HG02763 (cell line): ENCODE results near the gene ASAP2.

Experiments used
- ATAC-seq: cut with Tn5 transposase; IDR thresholded peaks from one replicate; pipeline ENCODE4 v1.9.1; 2021; ENCODE audit warnings: mild to moderate bottlenecking, moderate library complexity; ENCODE audit not compliant: unreplicated experiment

The ASAP2 gene

DNA sequence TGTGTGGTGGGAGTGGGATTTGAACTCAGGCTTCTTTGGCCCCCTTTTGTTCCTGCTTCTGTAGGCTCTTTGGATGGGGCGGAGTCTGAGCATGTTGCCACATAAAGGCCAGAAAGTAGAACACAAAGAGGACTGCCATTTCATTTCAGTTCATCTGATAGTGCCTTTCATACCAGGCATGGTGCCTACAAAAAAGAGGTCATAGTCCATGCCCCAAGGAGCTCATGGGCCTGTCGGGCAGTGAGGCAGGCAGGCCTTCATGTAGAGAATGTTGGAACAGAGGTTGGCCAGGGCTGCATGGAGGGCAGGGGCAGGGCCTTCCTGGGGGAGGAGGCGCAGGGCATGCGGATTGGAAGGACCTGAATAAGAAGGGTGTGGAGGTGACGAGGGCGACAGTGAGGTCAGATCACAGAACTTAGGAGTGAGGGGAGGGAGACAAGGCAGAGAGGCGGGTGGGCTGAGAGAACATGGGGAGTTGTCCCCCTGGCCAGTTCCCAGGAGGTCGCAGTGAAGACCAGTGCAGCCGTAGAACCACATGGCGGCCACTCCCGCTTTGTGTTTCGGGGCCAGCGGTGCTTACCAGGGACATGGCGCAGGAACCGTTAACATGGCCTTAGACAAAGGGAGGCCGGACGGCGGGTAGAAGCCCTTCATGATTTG lies 167.6 kb downstream of the ASAP2 start:
- no peak for ATAC-seq

DNA sequence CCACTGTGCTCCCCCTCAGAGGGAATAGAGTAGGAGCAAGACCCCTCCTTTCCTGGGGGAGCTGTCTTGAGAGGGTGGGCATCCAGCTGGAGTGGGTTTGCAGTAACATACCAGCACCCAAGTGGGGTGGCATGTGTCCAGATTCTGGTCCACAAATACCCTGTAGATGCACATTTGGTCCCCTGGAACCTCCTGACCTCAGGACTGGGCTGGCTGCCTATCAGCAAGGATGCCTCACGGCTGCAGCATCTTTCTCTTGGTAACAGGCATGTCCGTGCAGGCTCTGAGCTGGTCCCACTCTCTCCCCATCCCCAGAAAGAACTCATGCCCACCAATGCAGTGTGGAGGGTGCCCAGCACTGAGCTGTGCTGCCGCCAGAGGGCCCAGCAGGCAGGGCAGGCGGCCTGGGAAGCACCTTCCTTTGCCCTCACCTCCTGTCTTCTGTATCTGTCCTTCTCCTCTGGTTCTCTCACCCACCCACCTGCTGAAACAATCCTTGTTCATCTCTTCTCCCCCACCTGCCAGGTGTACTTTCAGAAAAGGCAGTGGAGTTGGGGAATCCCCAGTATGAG lies 169.3 kb downstream of the ASAP2 start:
- ATAC-seq, result no peak

DNA sequence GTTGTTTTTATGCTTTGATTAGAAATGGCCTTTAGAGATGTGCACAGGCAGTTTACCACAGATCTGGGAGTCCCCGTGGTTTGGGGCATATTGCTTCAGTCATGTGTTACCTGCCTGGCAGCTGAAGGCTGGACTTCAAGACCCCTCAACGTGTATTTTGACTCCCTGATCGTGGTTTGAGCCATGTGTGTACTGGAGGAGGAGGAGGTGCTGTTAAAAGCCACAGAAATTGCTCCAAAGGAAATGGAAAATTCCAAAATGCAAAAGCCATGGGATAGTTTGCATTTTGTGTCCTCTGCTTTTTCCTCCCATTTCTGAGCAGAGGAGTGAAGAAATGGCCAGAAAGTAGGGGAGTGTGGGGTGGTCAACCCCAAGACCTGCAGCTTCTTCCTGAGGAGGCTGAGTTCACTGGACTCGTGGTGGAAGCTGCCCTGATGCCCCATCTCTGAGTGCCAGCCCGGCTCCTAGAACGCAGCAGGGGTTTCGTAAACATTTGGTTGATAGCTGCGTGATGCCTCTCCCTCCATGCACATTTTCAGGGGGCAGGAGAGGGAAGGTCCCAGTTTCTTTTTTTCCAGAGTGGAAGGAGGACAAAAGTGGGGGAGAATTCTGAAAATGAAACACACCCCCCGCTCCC lies 171.0 kb downstream of the ASAP2 start:
- no peak for ATAC-seq

DNA sequence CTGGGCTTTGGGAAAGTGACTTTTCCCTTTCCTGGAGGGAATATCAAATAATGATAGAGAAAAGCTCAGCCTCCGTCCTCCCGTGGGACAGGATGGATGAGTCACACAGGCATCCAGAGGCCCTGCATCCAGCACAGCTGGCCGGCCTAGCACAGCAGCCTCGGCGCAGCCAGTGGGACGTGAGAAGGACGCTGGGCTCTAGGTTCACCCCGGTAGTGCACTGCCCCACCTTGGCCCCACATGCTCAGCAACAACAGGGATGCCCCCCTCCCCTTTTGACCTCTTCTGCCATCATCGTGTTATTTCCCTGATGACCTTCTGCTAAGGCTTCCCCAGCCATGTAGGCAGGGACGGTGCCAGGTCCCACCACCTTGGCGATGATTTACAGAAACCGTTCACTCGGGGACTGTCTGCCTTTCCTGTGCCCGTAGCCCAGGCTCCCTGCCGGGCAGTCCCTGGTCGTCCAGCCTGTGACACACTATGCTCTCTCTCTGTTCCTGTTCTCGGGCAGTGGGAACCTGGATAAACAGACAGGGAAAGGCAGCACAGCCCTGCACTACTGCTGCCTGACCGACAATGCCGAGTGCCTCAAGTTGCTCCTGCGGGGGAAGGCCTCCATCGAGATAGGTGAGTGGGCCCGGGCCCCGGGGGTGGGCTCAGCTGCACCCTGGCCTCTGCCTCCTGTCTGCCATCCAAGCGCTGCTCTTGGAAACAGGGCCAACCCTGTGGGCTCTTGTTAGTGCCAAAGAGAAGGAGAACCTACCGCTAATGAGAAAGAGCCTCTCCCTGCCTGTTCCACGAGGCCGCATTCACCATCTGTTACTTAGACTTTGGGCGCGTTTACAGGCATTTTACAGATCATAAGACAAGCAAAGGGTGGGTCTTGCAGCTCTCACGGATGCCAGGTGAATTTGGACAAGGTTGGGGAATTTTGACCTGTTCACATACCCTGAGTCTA lies 172.1 kb downstream of the ASAP2 start:
- no peak for ATAC-seq

DNA sequence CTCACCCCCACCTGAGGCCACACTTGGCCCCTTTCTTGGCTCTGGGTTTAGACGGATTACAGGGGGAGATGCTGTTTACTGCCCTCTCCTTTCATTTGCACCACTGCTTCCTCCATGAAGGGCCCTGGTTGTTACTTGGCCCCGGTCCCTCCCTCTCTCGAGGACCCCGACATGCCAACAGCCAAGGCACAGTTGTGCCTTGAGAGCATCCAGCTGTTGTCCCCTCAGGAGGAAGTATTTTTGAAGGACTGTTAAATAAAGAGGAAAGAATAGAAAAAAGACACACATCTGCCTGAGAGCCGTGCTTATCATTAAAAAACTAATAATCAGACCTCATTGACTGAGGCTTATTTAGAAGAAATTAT lies 172.8 kb downstream of the ASAP2 start:
- ATAC-seq, result no peak

DNA sequence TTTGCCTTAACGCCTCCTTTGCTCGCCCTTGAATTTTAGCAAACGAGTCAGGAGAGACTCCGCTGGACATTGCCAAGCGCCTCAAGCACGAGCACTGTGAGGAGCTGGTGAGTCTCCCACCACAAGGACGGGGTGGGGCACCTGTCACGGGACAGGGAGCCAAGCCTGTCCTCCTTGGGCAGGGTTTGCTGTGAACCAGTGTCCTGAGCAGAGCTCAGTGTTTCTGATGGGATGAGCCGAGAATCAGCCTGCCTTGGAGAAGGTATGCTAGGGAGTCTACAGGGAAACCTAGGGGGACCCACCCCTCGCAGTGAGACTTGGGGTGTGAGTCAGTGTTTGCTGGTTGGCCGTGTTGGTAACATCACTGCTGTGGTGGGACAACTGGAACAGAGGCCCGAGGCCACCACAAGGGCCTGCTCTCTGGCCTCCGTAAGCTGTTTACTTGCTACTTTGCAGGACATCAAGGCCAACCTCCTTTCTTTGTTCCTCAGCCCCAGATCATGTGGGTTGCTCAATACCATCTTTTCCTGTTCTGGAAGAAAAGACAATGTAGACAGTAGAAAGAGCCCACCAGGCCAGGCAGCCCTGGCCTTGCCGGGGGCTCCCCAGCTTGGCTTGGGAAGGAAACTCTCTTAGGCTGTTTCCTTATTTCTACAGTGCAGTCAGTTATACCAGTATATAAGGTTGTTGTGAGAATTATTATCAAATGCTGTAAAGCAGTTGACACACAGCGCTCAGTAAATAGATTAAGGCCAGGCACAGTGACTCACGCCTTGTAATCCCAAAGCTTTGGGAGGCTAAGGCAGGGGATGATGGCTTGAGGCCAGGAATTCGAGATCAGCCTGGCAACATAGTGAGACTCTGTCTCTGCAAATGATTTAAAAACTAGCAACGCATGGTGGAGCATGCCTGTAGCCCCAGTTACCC lies 174.4 kb downstream of the ASAP2 start:
- no peak for ATAC-seq

DNA sequence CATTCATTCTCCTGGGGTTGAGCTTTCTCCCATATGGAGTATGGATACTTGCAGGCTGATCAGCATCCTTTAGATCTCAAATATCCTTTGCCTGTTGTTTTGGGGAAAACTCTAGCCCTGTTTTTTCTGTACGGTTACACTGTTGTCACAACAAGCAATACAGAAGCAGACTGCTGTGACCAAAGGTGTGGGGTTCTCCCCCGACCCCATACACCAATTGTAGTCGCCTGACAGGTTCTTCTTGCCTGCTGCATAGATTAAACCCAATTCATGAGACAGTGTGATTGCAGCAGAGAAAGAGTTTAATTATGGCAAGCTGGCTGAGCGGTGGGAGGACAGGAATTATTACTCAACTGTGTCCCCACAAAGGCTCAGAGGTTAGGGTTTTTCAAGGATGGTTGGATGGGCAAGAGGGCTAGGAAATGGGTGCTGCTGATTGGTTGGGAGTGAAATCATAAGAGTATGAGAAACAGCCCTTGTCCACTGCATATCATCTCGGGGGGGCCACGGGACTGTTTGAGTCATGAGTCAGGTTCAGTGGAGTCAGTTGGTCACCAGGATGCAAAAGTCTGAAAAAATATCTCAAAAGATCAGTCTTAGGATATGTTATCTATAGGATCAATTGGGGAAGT lies 176.1 kb downstream of the ASAP2 start:
- no peak for ATAC-seq

DNA sequence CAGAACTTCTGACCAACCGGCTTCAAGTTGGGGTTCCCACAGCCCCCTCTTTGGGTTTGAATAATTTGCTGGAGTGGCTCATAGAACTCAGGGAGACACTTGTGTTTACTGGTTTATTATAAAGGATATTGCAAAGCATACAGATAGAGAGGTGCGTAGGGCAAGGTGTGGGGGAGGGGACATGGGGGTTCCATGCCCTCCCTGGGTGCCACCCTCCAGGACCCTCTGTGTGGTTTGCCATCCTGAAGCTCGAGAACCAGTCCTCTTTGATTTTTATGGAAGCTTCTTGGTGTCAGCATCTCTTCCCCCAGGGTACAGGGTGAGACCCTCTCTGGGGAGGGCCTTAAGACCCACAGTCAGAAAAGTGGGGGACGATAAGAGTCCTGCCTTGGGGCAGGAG lies 177.9 kb downstream of the ASAP2 start:
- ATAC-seq, result no peak

DNA sequence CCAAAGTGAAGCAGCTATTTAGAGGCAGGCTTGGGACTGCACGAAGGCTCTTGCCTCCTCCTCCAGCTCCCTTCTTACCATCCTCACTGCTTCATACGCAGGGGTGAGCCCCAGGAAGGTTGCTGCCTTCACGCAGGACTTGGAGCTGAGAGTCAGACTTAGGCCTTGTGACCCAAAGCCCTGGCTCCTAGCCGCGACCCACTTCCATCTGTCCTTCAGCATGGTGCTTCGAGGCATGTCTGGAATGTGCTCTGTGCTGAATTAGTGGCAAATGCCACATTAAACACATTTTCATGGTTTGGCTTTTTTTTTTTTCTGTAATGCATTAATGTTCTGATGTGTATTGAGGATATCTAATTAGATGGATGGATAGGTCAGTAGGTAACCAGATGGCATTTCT lies 179.2 kb downstream of the ASAP2 start:
- ATAC-seq, result no peak

DNA sequence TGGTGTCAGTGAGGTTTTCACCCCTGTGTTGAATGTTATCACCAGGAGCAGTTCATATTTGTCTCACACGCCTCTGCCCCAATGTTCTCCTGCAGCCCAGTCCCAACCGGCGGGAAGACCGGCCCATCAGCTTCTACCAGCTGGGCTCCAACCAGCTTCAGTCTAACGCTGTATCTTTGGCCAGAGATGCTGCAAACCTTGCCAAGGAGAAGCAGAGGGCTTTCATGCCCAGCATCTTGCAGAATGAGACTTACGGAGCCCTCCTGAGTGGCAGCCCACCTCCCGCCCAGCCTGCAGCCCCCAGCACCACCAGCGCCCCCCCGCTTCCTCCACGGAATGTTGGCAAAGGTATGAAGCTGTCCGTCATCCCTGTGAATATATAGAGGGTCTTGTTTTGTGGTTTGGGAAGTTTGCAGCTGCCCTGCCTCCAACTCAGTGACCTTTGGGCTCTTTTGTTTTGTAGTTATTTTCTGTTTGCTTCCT lies 181.6 kb downstream of the ASAP2 start:
- no peak for ATAC-seq

DNA sequence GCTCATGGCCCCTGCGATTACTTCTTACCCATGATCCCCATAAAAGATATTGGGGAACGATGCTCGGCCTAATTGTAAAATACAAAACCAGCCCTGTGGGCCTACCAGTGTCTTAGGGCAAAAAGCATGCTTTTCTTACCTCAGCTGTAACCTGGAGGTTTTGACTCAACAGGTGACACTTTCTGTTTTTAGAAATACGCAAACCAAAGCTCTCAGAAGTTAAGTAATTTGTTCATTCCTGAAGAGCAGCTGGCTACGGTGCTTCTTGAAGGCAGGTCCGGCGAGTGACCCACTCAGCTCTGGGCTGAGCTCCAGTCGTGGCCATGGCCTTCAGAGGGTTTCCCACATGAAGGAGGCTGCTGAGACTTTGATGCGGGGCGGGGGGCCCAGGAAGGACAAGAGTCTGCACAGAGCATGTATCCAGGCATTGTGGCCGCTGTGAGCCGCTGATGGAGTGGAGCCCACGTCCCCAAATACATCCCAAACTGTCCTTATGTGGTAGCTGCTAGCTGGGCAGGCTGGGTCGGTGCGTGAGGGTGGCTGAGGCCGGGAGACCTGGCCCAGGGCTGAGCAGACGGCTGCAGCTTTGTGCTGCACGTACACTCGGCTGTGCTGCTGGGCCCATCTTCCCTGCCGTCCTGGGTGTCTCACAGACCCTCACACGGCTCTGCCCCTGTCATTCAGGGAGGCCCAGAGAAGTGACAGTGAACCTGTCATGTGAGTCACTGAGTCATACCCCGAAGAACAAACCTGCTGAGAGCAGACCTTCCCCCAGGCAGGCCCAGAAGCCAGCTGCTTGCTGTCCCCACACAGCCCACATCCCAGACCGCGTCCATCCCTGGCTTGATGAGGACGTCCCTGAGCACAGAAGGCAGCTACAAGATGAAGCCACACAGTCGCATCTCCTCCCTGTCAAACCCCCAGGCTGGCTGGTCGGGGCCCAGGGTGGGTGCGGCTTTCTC lies 182.6 kb downstream of the ASAP2 start:
- no peak for ATAC-seq

DNA sequence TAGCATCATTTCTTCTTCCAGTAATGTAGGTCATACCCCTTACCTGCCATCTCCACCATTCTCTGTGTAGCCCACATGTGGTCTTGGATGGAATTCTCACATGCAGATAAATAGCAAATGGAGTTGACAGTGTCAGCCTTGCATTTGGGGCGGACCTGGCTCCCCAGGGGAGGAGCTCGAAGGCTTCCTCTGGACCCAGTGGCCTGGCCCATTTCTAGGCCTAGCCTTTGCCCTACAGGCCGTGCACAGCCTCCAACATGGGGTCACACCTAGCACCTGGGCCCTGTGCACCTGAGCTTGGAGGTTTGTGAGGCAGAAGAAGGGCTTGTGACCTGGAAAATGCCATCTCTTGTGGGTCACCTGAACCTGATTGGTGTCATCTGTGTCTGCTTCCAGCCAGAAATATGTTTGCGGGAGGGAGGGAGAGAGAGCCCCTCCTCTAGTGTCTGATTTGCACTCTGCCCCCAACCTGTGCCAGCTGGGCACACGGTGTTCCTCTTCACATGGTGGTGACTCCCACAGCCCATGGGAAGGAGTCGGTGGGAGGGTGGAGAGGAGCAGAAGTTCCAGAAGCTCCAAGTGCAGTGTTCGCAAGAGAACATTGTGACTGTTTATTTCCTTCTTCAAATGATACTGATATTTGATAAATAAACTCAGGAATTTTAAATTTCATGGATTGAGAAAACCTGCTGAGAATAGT lies 183.7 kb downstream of the ASAP2 start:
- ATAC-seq, result no peak

DNA sequence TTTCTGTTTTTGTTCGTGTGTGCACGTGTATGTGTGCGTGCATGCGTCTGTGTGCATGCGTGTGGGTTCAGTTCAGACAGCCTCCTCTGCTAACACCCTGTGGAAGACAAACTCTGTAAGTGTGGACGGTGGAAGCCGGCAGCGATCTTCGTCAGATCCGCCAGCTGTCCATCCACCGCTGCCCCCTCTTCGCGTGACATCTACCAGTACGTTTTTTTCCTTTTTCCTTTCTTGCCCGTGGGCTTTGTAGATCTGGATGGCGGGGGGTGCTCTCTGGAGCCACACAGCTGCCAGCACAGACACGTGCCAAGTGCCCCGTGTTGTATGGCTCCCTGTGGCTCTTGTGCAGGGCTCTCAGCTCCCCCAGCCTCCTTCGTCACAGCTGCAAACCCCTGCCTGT lies 184.4 kb downstream of the ASAP2 start:
- ATAC-seq, result no peak

DNA sequence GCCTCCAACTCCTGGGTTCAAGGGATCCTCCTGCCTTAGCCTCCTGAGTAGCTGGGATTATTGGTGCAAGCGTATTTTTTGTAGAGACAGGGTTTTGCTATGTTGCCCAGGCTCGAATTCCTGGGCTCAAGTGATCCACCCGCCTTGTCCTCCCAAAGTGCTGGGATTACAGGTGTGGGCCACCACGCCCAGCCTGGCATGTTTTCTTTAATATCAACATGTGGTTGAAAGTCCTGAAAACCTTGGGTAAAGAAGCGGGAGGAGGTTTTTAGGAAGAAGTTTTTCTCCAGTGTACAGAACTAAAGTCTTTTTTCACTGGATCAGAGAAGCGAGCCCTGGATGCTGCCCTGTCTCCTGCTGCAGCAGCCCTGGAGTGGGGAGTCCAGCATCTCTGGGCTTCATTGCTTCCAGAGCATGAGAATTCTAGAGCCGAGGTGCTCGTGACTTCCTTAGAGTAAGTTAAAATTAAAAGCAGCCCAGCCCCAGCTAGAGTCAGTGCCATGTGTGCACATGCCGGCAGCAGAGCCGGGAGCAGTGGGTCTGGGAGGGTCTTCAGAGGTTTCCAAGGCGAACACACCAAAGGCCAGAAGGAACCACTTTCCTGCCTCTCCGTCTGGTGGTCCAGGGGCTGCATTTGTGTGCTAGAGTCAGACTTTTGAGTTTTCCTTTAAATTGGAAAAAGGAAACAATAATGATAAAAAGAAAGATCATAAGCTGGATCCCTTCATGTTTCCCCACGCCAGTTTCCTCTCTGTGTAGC lies 185.5 kb downstream of the ASAP2 start:
- ATAC-seq, result no peak

DNA sequence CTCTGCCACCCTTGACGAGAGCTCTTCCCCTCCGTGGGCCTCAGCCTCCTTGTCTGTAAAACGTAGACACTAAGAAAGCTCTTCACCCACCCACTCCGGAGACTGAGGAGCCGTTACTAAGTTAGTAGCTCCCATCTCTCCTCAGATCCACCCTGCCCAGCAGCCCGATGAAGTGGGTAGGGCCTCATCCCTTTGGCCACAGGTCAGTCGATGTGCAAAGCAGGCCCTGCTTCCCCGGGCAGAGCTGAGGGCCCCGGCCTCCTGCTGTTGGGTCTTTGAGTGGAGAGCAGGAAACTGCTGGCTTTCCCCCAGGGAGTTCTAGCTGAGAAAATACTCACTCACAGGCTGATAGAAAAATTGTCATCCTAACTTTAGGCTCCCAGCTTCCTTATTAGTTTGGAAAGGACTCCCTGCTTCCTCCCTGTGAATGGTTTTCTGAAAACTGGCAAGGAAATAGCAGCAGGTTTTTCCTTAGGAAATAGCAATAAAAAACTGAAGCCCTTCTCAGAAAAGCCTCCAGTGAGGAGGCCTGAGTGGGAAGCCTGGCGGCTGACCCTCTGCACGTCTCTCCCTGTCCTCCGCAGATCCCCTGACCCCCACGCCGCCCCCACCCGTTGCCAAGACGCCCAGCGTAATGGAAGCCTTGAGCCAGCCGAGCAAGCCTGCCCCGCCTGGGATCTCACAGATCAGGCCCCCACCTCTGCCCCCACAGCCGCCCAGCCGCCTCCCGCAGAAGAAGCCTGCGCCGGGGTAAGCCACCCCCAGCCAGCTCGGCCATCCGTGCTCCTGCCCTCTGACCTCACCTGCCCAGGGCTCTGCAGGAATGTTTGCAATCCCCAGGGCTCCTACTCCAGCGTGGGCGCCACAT lies 186.5 kb downstream of the ASAP2 start:
- ATAC-seq, result no peak

DNA sequence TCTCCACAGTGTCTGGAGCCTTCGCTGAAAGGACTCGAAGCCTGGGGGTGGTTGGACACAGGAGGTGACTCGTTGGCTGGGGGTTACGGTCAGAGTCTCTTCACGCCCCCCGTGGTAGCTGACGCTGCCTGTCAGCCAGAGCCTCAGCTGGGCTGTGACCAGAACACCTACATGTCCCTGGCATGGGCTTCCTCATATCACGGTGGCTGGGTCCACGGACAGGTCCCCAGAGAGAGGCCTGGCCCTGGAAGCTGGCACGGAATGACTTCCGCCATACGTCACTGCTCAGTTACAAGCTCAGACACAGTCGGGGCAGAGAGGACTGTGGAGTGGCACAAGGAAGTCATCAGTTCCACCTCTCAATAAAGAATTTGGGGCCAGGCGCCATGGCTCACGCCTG lies 188.2 kb downstream of the ASAP2 start:
- no peak for ATAC-seq
